ENCODE data around the gene TXNDC8. TPM values are rescaled to one million over a fixed set of nuclear protein-coding genes. Genes with fewer than 3 reads are reported as not detected.
"Not testable (repeated sequence)": the region's sequence is repeated elsewhere in the genome, so short reads cannot be mapped to it uniquely, and the experiment has no call there.

TXNDC8 gene
- total RNA-seq, result not detected

GRCh38 chr9:110337727-110338126 is at the start of gene TXNDC8:
TXNDC8 (minus strand) TSS chr9:110337863.
- ChIA-PET POLR2A (no interaction called here), CTCF (no interaction called here)

GRCh38 chr9:110383491-110383890 is 45.8 kb upstream of the TXNDC8 start:
- ChIA-PET CTCF (no interaction called here), POLR2A (no interaction called here)

DNA sequence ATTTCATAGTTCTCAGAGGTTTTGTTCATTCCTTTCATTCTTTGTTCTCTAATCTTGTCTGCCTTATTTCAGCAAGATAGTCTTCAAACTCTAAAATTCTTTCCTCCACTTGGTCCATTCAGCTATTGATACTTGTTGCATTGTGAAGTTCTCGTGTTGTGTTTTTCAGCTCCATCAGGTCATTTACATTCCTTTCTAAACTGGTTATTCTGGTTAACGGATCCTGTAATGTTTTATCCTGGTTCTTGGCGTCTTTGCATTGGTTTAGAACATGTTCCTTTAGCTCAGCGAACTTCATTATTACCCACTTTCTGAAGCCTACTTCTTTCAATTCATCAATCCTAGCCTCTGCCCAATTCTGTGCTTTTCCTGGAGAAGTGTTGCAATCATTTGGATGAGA is 45.1 kb upstream of the TXNDC8 start:
- CTCF ChIA-PET, result no interaction called here
- POLR2A ChIA-PET, result no interaction called here

DNA sequence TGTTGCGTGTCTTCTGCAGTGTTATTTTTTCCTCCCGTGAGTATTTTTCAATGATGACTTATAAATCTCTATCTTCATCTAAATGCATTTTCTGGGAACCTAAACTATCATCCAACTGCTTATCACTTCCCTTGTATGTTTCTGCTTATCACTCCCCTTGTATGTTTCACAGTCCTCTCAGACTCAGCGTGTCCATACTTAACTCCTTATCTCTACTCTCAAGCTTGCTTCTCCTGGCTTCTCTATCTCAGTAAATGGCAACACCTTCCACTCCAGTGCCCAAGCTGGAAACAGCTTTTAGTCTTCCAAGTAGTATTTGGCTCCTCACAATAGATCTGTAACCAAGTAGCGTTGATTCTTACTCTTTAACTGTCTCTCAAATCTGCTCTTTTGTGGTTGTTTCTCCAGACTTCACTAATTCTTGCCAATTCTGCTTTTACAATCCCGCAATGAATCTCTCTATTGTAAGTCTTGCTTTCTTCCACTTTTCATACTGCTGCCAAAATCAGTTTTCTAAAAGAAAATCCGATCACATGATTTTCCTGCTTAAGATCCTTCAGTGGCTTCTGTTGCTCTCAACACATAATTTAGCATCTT is 33.8 kb upstream of the TXNDC8 start:
- CTCF ChIA-PET, result no interaction called here
- POLR2A ChIA-PET, result no interaction called here

- CTCF ChIA-PET, result no interaction called here
- POLR2A ChIA-PET, result no interaction called here
Observed at GRCh38 chr9:110370315-110370714, 32.7 kb upstream of the TXNDC8 start.

DNA sequence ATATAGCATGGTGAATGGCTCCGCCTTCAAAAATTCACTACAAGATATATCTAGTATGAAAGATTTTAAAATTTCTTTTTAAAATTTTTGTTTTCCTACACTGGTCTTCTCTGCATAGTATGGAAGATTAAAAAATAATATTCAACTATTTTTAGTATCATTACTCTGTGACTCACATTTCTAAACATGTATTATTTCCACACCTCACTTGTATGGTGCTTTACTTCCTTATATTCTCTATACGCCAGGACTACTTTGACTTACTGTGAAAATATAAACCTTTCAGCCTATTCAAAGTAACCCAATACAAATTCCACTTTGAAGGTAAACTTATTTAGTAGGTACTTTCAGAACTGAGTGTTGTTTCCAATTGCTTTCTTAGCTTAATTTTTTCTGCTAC is 26.8 kb upstream of the TXNDC8 start:
- POLR2A ChIA-PET, result no interaction called here

DNA sequence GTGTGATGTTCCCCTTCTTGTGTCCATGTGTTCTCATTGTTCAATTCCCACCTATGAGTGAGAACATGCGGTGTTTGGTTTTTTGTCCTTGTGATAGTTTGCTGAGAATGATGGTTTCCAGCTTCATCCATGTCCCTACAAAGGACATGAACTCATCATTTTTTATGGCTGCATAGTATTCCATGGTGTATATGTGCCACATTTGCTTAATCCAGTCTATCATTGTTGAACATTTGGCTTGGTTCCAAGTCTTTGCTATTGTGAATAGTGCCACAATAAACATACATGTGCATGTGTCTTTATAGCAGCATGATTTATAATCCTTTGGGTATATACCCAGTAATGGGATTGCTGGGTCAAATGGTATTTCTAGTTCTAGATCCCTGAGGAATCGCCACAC is 21.3 kb upstream of the TXNDC8 start:
- POLR2A ChIA-PET, CTCF ChIA-PET: not testable (repeated sequence)

More for the DNA sequence above, 26.8 kb upstream of the TXNDC8 start:
- CTCF ChIA-PET, result interaction anchor here (0.6 kb wide), 1 partner anchor 12 kb away, joined by 3 read pairs; no protein-coding TSS in a partner anchor

DNA sequence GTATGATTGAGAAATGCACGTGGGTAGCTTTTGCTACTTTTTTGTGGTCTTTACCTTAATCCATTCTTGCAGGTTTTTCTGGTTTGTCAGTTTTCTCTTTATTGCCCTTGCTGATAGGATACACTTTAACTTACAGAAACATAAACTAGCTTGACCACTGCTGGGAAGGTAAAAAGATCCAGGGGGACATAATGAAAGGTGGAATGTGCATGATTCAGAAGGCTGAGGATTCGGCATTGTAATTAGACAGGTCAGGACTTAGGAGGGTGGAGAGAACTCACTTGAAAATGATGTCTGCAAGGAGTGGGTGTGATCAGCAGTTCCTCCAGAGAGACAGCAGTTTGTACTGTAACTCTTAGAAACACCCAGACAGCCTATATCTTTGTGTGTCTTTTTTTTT is 19.8 kb upstream of the TXNDC8 start:
- CTCF ChIA-PET, result no interaction called here
- POLR2A ChIA-PET, result no interaction called here

- CTCF ChIA-PET, result no interaction called here
- POLR2A ChIA-PET, result no interaction called here
Observed at GRCh38 chr9:110356639-110357395, 19.2 kb upstream of the TXNDC8 start.

DNA sequence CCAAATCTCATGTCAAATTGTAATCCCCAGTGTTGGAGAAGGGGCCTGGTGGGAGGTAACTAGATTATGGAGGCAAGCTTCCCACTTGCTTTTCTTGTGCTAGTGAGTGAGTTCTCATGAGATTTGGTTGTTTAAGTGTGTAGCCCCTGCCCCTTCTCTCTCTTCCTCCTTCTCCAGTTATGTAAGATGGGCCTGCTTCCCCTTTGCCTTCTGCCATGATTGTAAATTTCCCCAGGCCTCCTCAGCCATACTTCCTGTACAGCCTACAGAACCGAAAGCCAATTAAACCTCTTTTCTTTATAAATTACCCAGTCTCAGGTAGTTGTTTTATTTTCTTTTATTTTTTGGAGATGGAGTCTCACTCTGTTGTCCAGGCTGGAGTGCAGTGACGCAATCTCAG is 18.2 kb upstream of the TXNDC8 start:
- POLR2A ChIA-PET, result no interaction called here
- CTCF ChIA-PET, result no interaction called here

DNA sequence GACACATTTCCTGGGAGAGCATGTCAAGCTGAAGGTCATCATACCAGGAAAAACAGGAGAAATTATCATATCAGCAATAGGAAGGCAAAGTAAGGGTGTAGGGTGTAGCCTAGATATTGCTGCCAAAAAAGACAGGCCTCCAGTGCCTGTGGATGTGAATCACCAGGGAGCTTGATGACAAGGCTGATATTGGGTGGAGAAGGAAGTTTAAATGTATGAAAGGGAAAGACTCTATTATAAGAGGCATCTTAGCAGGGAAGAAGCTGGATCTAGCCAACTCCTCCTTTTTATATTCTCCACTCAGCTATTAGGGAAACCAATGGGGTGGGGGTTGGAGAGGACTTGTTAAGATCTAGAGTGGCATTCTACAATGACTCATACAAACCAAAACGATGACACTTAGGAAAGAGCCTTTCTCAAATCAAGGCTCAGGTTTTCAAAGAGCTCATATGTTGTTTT is 13.4 kb upstream of the TXNDC8 start:
- POLR2A ChIA-PET, result no interaction called here

DNA sequence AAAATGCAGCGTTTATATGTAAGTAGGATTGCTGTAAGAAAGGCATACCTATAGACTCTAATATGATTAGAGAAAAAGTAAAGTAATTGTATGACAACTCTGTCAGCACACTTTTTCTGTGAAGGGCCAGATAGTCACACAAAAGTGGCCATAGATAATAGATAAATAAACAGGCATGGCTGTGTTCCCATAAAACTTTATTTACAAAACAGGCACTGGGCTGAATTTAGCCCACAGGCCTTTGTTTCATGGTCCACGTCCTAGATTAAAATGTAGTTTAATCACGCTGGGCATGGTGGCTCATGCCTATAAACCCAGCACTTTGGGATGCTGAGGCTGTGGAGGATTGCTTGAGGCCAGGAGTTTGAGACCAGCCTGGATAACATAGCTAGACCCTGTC is 8.7 kb upstream of the TXNDC8 start:
- ChIA-PET CTCF (no interaction called here), POLR2A (no interaction called here)

More for the DNA sequence above, 13.4 kb upstream of the TXNDC8 start:
- CTCF ChIA-PET, result no interaction called here

DNA sequence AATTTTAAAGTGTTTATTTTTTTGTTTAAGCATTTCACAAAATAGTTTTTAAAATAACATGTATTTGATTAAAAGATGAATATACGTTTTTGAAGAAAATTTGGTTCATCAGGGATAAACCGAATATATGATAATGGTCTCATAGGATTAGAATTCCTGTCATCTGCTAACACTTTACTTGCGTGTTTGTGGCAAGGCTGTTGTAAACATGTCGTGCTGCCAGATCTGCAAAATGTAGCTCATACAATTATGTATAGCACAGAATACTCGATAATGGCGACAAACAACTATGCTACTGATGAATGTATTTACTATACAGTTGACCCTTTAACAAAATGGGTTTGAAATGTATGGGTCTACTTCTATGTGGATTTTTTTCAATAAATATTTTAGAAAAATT is 7.2 kb upstream of the TXNDC8 start:
- ChIA-PET CTCF (no interaction called here), POLR2A (no interaction called here)

DNA sequence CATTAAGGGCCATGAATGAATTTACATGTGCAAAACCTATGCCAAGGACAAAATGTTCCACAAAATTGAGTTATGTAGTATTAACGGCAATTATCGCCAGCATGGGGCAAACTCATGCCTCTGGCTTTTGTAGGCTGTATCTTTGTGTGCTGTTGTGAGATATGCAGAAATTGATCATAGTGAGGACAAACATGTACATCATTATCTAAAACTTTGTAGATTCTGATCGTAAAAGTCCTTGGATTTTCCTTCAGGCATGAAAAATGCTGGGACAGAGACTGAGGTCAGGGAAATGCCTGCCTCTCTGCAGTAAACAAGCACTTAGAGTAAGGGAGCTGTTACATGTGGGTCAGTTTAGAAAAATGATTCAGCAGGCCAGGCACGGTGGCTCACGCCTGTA is 5.9 kb upstream of the TXNDC8 start:
- CTCF ChIA-PET, result no interaction called here
- POLR2A ChIA-PET, result no interaction called here

- ChIA-PET POLR2A (no interaction called here), CTCF (no interaction called here)
Observed at GRCh38 chr9:110340306-110340705, 2.6 kb upstream of the TXNDC8 start.

- ChIA-PET POLR2A (no interaction called here), CTCF (no interaction called here)
Observed at GRCh38 chr9:110338143-110338542, 480 bp upstream of the TXNDC8 start.

- CTCF ChIA-PET, result no interaction called here
Observed at GRCh38 chr9:110336363-110336762, 1.3 kb downstream of the TXNDC8 start.

GRCh38 chr9:110334871-110335270 is 2.8 kb downstream of the TXNDC8 start:
- POLR2A ChIA-PET, result no interaction called here
- CTCF ChIA-PET, result no interaction called here

More at GRCh38 chr9:110336363-110336762, 1.3 kb downstream of the TXNDC8 start:
- POLR2A ChIA-PET, result no interaction called here

DNA sequence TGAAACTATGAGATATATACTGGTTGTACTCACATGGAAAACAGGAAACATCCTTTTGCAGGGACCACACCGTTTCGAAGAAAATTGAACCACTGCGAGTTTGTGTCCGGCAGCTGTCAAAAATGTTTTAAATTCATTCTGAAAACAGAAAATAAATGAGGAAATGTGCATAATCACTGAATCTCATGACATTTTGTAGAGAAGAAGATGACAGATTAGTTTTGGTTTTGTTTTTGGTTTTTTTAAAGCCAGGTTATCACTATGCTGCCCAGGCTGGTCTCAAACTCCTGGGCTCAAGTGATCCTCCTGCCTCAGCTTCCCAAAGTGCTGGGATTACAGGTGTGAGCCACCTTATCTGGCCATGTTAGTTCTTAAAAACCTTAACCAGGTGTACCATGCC is 3.5 kb downstream of the TXNDC8 start:
- ChIA-PET POLR2A (no interaction called here), CTCF (no interaction called here)

DNA sequence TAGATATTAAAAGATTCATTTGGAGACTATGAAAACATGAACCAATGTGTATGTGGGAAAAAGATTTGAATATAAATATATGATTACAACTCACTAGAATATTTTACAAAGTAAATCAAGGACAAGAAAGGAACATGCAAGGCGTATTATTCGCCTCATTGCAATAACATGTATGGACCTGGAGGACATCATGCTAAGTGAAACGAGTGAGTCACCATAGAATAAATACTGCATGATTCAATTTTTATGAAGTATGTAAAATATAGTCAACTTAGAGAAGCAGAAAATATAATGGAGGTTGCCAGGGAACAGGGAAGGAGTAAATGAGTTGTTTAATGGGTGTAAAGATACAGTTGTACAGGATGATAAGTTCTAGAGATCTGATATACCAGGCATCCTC is 4.9 kb downstream of the TXNDC8 start:
- CTCF ChIA-PET, result no interaction called here
- POLR2A ChIA-PET, result no interaction called here

DNA sequence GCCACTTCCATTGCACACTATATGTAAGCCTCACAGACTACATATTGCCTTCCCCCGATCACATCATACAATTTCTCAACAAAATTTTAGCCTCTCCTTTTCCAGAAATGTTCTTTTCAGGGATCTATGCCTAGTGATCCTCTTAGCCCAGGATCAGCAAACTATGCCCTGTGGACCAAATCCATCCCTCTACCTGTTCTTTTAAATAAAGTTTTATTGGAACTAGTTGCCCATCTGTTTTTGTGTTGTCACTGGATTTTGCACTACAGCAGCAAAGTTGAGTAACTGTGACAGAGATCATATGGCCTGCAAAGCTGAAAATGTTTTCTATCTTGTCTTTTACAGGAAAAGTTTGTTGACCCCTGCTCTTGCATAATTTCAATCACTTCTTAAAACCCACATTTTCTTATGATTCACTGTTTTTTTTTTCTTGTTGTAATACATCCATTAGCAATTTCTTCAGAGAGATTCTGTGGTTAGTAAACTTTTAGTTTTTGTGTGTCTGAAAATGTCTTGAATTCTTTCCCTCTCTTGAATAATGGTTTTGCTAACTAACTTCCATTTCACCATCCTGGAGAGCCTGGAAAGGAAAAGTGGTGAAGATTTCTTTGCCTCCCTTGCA is 7.1 kb downstream of the TXNDC8 start:
- ChIA-PET POLR2A (no interaction called here), CTCF (no interaction called here)

All from activated CD8-positive, alpha-beta memory T cell treated with anti-CD3 and anti-CD28 coated beads for 36 hours (primary cell).